Right renal pelvis (tissue), 4 donors: Measurements from ENCODE around the gene ST6GALNAC2. TPM values are rescaled to one million over a fixed set of nuclear protein-coding genes. Genes with fewer than 3 reads are reported as not detected.
A peak's percentile ranks its signal among the peaks of the same experiment; 100 is the strongest.
"Not testable (repeated sequence)": the region's sequence is repeated elsewhere in the genome, so short reads cannot be mapped to it uniquely, and the experiment has no call there.

Experiments
- DNase-seq, 4 donors: peaks; one replicate each; pipeline ENCODE4 v3.0.0-alpha.2; 2013; ENCODE audit warnings: low read depth in 4 of 4, low spot score in 3 of 4, missing footprints in 1 of 4
- polyA plus RNA-seq, 4 donors: library from polyadenylated mRNA; unstranded; fragments of 120-200 nt; gene quantifications; one replicate each; pipeline ENCODE4 v1.2.1, GENCODE V29; 2013; ENCODE audit not compliant: insufficient read length in 4 of 4

Gene ST6GALNAC2
- polyA plus RNA-seq, 4 donors: 11.4 to 14.8 (median 12.3) TPM

DNA sequence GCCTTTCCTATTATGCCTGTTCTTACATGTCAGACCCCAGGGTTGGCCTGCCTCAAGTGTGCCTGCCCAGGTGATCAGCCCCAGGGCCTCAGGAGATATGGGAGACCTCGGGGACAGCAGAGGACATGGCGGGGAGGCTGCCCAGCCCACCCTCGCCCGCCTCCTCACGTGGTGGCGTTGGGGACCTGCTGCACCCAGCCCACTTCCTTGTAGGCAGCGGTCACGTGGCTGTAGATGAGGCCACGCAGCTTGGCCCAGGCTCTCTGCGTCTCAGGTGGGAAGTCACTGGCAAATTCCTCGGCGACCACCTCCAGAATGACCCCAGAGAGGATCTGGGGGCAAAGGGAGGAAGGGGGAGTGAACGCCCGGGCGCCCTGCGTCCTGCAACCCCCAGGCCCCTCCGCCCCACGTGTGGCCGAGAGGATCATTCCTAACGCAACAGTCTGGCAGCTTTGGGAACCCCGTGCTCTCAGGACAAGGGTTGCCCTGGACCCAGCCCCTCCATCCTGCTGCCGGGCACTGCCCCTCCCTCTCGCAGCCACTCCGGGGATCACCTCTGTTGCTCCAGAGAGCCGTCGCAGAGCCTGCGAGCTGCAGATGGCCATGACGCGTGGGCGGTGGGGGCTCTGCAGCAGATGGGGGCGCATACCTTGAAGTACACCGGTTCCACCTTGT is 54.7 kb downstream of the ST6GALNAC2 start:
- no peak for DNase-seq

DNA sequence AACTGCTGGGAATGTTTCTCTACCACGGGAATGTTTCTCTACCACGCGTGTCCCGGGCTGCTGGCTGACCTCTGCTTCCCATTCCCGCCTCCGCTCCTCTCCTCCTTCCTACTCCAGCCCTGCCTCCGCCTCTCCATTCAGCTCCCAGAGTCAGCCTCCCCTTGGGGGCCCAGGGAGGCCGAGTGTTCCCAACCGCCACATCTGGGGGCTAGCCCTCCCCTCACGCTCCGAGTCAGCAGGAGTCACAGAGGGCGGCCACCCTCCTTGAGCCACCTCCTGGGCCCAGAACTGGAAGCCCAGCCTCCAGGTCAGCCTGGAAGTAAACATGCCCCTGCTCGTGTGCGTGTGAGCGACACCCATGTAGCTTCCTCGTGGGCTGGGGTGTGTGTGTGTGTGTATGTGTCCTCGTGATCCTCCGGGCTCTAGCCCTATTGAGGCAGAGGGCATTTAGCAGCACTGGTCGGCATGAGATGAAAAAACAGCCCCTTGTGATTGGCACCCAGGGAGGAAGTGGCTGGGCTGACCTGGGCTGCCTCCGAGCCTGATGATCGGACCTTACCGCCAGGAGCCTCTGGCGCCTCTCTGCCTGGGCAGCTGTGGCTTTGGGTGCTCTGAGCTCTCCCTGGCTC is 55.5 kb downstream of the ST6GALNAC2 start:
- no peak for DNase-seq

DNA sequence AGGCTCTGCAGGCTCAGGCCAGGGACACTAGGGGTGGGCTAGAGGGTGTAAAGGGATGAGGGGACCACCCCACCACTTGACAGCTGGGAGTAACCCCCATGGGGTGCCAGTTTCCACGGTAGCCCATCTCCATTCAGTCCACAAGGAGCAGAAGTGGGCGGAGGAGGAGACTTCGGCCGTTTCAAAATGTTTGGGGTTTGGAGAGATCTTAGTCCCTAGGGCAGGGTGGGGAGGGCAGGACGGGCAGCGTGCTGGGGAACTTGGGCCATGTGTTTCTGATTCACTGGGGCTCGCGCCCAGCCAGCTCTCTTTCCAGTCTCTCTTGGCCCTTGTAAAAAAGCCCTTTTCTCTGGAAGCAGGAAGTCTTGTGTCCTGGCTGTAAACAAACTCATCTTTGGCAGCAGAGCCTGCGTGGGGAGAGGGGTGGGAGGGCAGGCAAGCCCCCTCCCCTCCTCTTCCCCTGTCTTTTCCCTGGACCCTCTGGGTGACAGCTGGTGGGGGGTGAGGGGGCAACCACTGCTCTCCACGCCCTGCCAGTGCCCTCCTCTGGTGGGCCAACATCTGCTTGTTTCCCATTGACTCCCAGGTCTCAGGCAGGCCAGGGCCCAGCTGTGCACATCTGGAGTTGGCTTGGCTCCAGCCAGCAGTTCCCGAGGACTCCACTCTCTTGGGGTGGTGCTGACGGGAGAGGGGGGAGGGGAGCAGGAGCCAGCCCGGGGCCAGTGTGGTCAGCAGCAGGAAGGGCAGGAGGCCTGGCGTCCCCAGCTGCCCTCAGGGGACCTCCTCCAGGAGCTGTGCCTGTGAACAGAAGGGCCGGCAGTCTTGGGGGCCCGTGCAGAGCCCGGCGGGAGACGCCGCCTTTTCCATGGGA is 56.2 kb downstream of the ST6GALNAC2 start:
- peak; percentile 70 to 83 (median 75) for DNase-seq

DNA sequence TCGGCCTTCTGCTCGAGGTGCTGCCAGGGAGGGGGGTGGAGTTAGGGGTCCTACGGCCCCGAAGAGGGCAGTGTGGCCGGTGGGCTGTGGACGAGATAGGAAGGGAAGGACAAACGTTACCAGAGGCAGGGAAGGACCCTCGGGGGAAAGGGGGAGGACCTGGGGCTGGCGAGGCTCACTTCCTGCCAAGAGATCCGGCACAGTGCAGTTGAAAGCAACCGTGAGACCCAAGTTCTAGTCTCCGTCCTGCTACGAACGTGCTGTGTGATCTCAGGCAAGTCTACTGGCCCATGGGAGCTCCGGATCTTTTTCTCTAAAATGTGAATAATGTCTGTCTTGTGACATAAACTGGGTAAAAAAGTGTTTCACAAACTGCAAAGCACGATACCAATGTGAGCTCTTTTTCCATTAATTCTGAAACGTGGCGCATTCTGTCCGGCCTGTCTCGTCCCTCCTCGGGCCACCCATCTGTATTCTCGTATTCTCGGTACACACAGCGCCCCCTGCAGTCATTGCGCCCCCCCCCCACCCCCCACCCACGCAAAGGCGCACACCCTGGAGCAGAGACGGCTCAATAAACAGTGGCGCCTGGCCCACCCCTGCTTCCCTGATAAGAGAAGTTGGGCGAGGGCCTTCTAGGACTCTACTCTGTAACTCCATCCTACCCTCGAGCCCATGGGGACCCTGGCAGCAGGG is 57.0 kb downstream of the ST6GALNAC2 start:
- no peak for DNase-seq

DNA sequence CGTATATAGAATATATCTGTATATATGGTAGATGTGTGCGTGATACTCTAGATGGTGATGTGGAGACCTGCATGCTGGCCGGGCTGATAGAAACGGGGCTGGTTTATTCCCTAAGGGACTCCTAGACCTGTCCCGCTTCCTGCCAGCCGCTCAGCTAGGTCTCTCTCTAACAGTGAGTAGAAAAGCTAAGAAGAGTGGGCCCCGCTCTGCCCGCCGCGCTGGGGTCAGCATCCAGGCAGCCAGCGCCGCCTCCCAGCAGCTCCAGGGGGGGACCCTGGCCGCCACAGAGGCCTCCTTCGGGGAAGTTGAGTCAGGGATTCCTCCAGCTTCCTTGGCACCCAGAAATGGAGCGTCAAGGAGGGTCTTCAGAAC is 57.5 kb downstream of the ST6GALNAC2 start:
- DNase-seq: no peak

DNA sequence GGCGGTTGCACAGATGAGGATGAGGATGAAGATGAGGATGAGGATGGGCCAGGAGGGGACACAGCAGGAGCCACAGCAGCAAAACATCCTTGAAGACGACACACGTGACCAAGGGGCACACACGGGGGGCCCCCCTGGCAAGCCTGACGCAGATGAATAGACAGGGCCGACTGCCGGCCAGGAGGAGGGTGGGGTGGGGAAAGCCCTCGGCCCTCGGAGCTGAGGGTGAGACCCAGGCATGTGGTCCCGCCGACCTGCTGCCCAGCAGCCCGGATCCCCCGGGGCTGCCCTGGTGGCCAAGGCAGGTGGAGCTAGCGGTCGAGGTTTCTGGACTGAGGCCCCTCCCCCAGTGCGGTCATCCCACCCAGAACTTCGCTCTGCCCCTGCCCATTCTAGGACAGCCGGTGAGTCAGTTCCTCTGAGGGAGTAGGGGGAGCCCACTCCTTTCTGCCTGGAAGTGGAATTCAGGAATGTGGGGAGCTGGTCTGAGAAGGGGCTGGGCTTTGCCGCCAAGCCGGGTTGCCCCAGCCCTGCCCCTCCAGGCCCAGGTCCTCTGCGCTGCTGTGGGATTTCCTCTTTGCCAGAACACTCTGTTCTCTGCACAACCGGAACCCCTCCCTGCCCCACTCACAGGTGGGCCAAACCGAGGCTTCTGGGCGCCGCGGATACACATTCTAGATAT is 58.1 kb downstream of the ST6GALNAC2 start:
- DNase-seq: no peak

DNA sequence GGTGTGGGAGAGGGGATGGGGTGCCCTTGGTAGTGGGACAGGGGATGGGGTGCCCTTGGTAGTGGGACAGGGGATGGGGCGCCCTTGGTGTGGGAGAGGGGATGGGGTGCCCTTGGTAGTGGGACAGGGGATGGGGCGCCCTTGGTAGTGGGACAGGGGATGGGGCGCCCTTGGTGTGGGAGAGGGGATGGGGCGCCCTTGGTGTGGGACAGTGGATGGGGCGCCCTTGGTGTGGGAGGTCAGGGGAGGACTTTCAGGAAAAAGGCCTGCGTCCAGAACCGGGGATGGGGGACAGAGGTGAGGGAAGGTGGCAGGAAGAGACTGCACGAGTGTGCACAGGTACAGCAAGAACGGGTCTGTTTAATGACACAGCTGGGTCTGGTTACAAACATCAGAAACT is 58.6 kb downstream of the ST6GALNAC2 start:
- not testable (repeated sequence) for DNase-seq

DNA sequence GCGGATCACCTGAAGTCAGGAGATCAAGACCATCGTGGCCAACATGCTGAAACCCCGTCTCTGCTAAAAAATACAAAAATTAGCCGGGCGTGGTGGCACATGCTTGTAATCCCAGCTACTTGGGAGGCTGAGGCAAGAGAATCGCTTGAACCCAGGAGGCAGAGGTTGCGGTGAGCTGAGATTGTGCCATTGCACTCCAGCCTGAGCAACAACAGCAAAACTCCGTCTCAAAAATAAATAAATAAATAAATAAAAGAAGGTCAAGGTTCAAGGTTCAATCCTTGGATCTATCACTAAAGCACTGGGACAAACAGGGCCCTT is 60.2 kb downstream of the ST6GALNAC2 start:
- not testable (repeated sequence) for DNase-seq

DNA sequence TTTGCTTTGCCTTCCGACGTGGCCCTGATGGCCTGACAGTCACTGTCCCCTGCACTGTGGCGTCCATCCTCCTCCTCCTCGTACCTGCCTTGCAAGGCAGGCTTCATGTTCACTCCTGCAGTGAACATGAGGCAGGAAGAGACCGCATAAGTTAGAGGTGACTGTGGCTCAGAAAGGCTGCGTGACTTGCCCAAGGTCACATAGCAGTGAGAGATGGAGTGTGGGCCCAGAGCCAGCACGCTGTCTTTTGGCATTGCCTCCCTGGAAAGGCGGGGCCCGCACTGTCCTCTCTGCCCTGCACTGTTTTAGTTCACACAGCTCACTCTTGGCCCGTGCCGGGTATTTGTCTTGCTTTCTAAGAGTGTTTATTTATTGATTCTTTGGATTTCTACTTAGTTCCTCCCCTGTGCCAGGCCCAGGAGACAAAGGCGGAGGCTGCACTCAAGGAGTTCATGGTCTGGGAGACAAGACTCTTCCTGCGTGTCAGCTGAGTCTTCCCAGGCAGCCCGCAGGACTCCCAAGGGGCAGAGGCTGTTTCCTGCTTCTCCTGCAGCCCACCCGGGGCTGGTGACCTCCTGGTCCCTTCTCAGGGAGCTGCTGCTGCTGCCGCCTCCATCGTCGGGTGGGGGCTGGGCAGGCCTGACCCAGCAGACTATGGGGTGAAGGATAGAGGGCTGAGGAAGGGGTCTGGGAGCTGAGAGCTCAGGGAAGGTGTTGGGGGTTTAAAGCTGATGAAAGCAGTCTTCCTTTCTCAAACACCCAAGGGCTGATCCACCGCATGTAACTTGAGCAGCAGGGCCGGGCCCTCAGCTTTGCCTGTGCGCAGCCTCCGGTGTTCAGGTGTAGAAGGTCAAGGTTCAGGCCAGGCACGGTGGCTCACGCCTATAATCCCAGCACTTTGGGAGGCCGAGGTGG is 60.8 kb downstream of the ST6GALNAC2 start:
- no peak for DNase-seq

DNA sequence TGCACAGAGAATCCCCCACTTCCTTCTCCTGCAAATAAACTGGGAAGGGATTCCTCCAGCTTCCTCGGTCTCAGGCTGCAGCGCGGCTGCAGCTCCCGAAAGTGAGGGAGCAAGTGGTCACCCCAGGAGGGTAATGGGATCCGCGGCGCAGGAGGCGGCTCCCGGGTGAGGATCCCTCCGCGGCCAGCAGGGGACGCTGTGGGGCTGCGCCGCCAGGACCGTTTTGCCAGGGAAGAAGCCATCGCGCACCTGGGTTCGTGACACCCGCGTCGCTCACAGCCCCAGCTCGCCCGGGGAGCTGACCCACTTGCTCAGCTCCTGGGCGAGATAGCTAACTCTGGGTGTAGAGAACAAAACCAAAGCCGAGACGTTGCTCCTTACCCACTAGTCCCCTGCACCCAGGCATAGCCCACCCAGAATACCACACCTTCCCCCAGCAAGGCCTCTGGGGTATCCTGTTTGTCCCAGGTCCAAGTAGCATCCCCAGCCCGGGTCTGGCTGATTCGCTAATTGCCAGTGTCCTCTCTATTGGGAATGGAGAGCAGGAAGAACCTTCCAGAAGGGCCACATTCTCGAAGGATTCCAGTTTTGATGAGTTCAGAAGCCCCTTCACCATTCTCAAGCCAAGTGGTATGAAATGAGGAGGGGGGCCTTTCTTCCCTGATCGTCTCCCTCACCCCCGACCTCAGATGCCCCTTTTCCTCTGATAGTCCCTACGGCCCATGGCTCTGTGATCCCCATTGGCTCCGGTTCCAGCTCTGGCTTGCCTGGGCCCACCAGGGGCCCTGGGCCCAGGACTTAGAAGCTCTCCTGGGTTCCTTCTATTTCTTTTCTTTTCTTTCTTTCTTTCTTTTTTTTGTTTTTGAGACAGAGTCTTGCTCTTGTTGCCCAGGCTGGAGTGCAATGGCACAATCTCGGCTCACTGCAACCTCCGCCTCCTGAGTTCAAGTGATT is 62.3 kb downstream of the ST6GALNAC2 start:
- no peak for DNase-seq

DNA sequence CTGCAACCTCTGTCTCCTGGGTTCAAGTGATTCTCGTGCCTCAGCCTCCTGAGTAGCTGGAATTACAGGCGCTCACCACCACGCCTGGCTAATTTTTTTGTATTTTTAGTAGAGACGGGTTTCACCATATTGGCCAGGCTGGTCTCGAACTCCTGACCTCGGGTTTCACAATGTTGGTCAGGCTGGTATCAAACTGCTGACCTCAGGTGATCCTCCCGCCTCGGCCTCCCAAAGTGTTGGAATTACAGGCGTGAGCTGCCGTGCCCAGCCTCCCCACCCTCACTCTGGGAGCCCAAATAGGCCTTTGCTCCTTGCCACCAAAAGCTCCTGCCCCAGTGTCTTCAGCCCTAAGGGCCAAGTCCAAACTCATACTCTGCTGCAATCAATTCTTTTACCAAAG is 64.0 kb downstream of the ST6GALNAC2 start:
- DNase-seq: not testable (repeated sequence)

DNA sequence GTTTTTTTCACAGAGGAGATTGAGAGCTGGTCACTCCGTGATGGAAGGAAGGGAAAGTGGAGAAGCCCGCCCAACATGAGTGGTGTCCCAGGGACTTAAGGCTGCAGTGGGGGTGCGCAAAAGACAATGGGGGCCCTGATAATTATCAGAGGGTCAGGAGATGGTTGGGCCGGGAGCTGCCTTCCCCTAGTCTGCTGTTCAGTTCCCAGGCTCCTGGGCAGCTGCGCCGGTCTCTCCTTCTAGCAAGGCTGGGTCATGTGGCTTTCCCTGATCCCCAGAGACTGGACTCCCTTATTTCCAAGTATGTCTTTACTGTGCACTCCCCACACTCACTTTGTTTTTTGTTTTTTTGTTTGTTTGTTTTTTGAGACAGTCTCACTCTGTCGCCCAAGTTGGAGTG is 64.4 kb downstream of the ST6GALNAC2 start:
- no peak for DNase-seq

DNA sequence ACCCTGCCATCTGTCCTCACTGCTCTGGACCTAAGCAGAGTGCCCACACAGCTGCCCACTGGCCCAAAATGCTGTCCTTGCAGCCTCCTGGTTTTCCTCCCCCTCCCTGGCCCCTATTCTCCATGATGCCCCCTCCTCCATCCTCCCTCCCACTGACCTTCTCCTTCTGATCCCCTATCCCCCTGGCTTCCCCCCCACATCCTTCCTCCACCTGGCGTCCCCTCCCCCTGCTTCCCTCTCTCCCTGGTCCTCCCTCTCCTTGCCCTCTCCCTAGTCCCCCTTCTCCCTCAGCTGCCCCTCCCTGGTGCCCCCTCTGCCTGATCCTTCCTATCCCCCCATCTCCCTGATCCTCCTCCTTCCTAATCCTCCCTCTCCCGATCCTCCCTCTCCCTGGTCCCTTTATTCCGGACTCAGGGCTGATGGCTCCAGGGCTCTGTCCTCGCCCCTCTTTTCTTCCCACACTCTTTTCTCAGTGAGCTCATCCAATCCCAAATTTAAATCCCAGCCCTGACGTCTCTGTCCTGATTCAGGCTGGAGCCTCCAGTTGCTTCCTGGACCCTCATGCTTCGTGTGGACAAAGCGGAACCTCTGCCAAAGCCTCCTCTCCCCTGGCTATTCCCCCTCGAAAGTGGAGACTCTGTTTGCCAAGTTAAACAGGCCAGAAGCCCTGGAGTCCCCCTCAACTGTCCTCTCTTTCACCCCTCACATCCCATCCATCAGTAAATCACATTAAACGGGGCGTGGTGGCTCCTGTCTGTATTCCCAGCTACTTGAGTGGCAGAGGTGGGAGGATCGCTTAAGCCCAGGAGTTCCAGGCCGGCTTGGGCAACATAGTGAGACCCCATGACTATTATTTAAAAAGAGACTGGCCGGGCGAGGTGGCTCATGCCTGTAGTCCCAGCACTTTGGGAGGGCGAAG is 66.4 kb downstream of the ST6GALNAC2 start:
- no peak for DNase-seq

DNA sequence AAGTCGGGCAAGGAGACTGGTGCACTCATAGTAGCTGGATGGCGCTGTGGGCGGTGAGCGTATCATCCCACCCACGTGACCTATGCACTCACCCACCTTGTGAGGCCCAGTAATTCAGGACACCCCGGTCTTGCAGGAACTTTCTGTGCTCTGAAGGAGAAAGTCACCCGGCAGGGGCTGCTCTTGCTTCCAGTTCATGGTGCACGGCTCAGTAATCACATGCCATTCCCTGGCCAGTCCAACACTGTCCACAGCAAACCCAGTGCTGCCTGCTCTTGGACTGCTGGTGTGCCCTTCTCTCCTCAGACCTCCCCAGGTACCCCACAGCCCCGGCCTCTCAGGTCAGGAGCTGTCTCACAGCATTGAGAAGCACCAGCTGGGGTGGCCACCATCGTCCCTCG is 68.0 kb downstream of the ST6GALNAC2 start:
- DNase-seq: no peak
